SW 1271 (cell line): ENCODE measurements around the gene RNF181.
"Not testable (repeated sequence)": the region's sequence is repeated elsewhere in the genome, so short reads cannot be mapped to it uniquely, and the experiment has no call there.

Source experiments
- DNase-seq, 2 experiments: peaks; one replicate each; lab custom pipeline; 2025; lab: John Stamatoyannopoulos, UW

RNF181 gene

GRCh38 chr2:85614757-85615156 lies 19.2 kb downstream of the RNF181 start:
- not testable (repeated sequence) for DNase-seq

GRCh38 chr2:85615413-85615728 lies 19.8 kb downstream of the RNF181 start:
- DNase-seq: no peak

- DNase-seq: not testable (repeated sequence)
These were observed 22.2 kb downstream of the RNF181 start for GRCh38 chr2:85617723-85618122.

GRCh38 chr2:85619617-85620016 lies 24.1 kb downstream of the RNF181 start:
- no peak for DNase-seq

- no peak for DNase-seq
These were observed 25.8 kb downstream of the RNF181 start for GRCh38 chr2:85621338-85621737.

- DNase-seq: no peak
These were observed 28.4 kb downstream of the RNF181 start for GRCh38 chr2:85623991-85624390.

- no peak for DNase-seq
These were observed 33.1 kb downstream of the RNF181 start for GRCh38 chr2:85628658-85629057.

GRCh38 chr2:85631316-85631715 lies 35.8 kb downstream of the RNF181 start:
- DNase-seq: no peak

GRCh38 chr2:85635011-85635410 lies 39.5 kb downstream of the RNF181 start:
- DNase-seq: no peak

GRCh38 chr2:85635636-85636035 lies 40.1 kb downstream of the RNF181 start:
- DNase-seq: no peak

- no peak for DNase-seq
These were observed 47.2 kb downstream of the RNF181 start for GRCh38 chr2:85642725-85643124.

GRCh38 chr2:85644909-85645308 lies 49.4 kb downstream of the RNF181 start:
- no peak for DNase-seq

- no peak for DNase-seq
These were observed 50.6 kb downstream of the RNF181 start for GRCh38 chr2:85646166-85646565.
